ENCODE data around the gene DYNC1I2. TPM values are rescaled to one million over a fixed set of nuclear protein-coding genes. Genes with fewer than 3 reads are reported as not detected.

DYNC1I2 gene
- total RNA-seq, 1 experiment from 2014 or later: 62.9 TPM

- ChIA-PET POLR2A (no interaction called here), CTCF (no interaction called here)
- H3K4me3 Mint-ChIP-seq (ENCODE audit: unreplicated experiment): no peak overlapping the region
- Histone ChIP-seq H3K36me3 (ENCODE audit: control insufficient read depth, insufficient read depth, low read length) (no peaks in the 10 kb centered on the region), H3K4me1 (no peaks in the 10 kb centered on the region), H3K9me3 (no peaks in the 10 kb centered on the region), H3K4me3 (ENCODE audit: low read depth, low read length) (no peak overlapping the region), H3K27me3 (replicated peaks; ENCODE audit: control insufficient read depth, insufficient read depth, low read length) (no peaks in the 10 kb centered on the region)
- DNase-seq: no peak
- H3K9me3 Mint-ChIP-seq (ENCODE audit: unreplicated experiment): peaks cover 10% of the 10 kb centered on the region
- TF ChIP-seq CTCF (IDR thresholded peaks at IDR 0.05; ENCODE audit: insufficient read depth in 1 of 2, low read depth in 1 of 2, low read length in 1 of 2, severe bottlenecking in 1 of 2, unreplicated experiment in 1 of 2): no peak
- H3K4me1 Mint-ChIP-seq (ENCODE audit: low read depth, unreplicated experiment): no peaks in the 10 kb centered on the region
- intact Hi-C loops (cut with micrococcal nuclease; ENCODE audit: unreplicated experiment): no loop called here
- H3K27me3 Mint-ChIP-seq (ENCODE audit: insufficient read depth, unreplicated experiment): peaks cover 16% of the 10 kb centered on the region
- H3K36me3 Mint-ChIP-seq (ENCODE audit: insufficient read depth, unreplicated experiment): no peaks in the 10 kb centered on the region
- BruUV-seq (replicated peaks): no TSS peak
- no peak overlapping the region for H3K27ac Mint-ChIP-seq (ENCODE audit: unreplicated experiment)
These were observed 31.7 kb upstream of the DYNC1I2 start for GRCh38 chr2:171655586-171655985.

GRCh38 chr2:171667041-171667440, 20.2 kb upstream of the DYNC1I2 start:
- Mint-ChIP-seq H3K36me3 (ENCODE audit: insufficient read depth, unreplicated experiment) (no peaks in the 10 kb centered on the region), H3K9me3 (ENCODE audit: unreplicated experiment) (no peaks in the 10 kb centered on the region), H3K4me3 (ENCODE audit: unreplicated experiment) (no peak overlapping the region), H3K27ac (ENCODE audit: unreplicated experiment) (no peak overlapping the region), H3K27me3 (ENCODE audit: insufficient read depth, unreplicated experiment) (peaks cover 6% of the 10 kb centered on the region), H3K4me1 (ENCODE audit: low read depth, unreplicated experiment) (no peaks in the 10 kb centered on the region)
- ChIA-PET POLR2A (no interaction called here), CTCF (no interaction called here)
- no peaks in the 10 kb centered on the region for H3K4me1 ChIP-seq
- DNase-seq: no peak
- no peak for TF ChIP-seq CTCF (IDR thresholded peaks at IDR 0.05; ENCODE audit: insufficient read depth in 1 of 2, low read depth in 1 of 2, low read length in 1 of 2, severe bottlenecking in 1 of 2, unreplicated experiment in 1 of 2)
- intact Hi-C loops (cut with micrococcal nuclease; ENCODE audit: unreplicated experiment): no loop called here
- H3K36me3 ChIP-seq (ENCODE audit: control insufficient read depth, insufficient read depth, low read length): no peaks in the 10 kb centered on the region
- no TSS peak for BruUV-seq (replicated peaks)
- H3K27me3 ChIP-seq (replicated peaks; ENCODE audit: control insufficient read depth, insufficient read depth, low read length): peaks cover 1% of the 10 kb centered on the region; the same call in 1 of the 2 replicates
- no peaks in the 10 kb centered on the region for H3K9me3 ChIP-seq
- H3K4me3 ChIP-seq (ENCODE audit: low read depth, low read length): no peak overlapping the region

GRCh38 chr2:171668183-171668582, 19.1 kb upstream of the DYNC1I2 start:
- Histone ChIP-seq H3K27me3 (replicated peaks; ENCODE audit: control insufficient read depth, insufficient read depth, low read length) (no peaks in the 10 kb centered on the region), H3K4me3 (ENCODE audit: low read depth, low read length) (no peak overlapping the region), H3K36me3 (ENCODE audit: control insufficient read depth, insufficient read depth, low read length) (no peaks in the 10 kb centered on the region), H3K4me1 (no peaks in the 10 kb centered on the region), H3K9me3 (no peaks in the 10 kb centered on the region)
- no peak for DNase-seq
- H3K9me3 Mint-ChIP-seq (ENCODE audit: unreplicated experiment): no peaks in the 10 kb centered on the region
- H3K4me3 Mint-ChIP-seq (ENCODE audit: unreplicated experiment): no peak overlapping the region
- POLR2A ChIA-PET: no interaction called here
- intact Hi-C loops (cut with micrococcal nuclease; ENCODE audit: unreplicated experiment): no loop called here
- no peaks in the 10 kb centered on the region for H3K36me3 Mint-ChIP-seq (ENCODE audit: insufficient read depth, unreplicated experiment)
- H3K4me1 Mint-ChIP-seq (ENCODE audit: low read depth, unreplicated experiment): no peaks in the 10 kb centered on the region
- CTCF ChIA-PET: no interaction called here
- no TSS peak for BruUV-seq (replicated peaks)
- TF ChIP-seq CTCF (IDR thresholded peaks at IDR 0.05; ENCODE audit: insufficient read depth in 1 of 2, low read depth in 1 of 2, low read length in 1 of 2, severe bottlenecking in 1 of 2, unreplicated experiment in 1 of 2): no peak
- peaks cover 6% of the 10 kb centered on the region for H3K27me3 Mint-ChIP-seq (ENCODE audit: insufficient read depth, unreplicated experiment)
- no peak overlapping the region for H3K27ac Mint-ChIP-seq (ENCODE audit: unreplicated experiment)

Data from Caco-2 (cell line).